IPS-20b (cell line): ENCODE data around the gene CAMK1D.
"Not testable (repeated sequence)": the region's sequence is repeated elsewhere in the genome, so short reads cannot be mapped to it uniquely, and the experiment has no call there.

Source experiments
- H3K27ac ChIP-seq: one replicate; pipeline ENCODE4 v1.5.1; 2013; ENCODE audit warnings: low read length
- H3K27me3 ChIP-seq: 2 replicates; pipeline ENCODE4 v1.6.1; 2013; ENCODE audit warnings: mild to moderate bottlenecking, low read length, inconsistent platforms; ENCODE audit not compliant: insufficient read depth
- H3K36me3 ChIP-seq: 2 replicates; pipeline ENCODE4 v1.6.1; 2013; ENCODE audit warnings: low read depth, mild to moderate bottlenecking, inconsistent platforms, low read length, moderate library complexity; ENCODE audit not compliant: insufficient read depth
- H3K4me1 ChIP-seq: 2 replicates; pipeline ENCODE4 v1.6.1; 2013; ENCODE audit warnings: mild to moderate bottlenecking, control low read depth, inconsistent platforms, low read length, moderate library complexity; ENCODE audit not compliant: insufficient read depth
- H3K4me3 ChIP-seq: 2 replicates; pipeline ENCODE4 v1.5.1; 2013; ENCODE audit warnings: mild to moderate bottlenecking, low read length, inconsistent platforms
- H3K9ac ChIP-seq: 2 replicates; pipeline ENCODE4 v1.6.1; 2013; ENCODE audit warnings: low read depth, mild to moderate bottlenecking, inconsistent platforms, low read length, moderate library complexity
- H3K9me3 ChIP-seq: 2 replicates; pipeline ENCODE4 v1.6.1; 2013; ENCODE audit warnings: mild to moderate bottlenecking, low read depth, low read length, inconsistent platforms; ENCODE audit not compliant: insufficient read depth

CAMK1D gene

GRCh38 chr10:12806228-12807095, 457.1 kb downstream of the CAMK1D start:
- Histone ChIP-seq H3K27ac (no peak overlapping the region), H3K9me3 (no peaks in the 10 kb centered on the region), H3K27me3 (no peaks in the 10 kb centered on the region), H3K4me3 (no peak overlapping the region), H3K9ac (no peak overlapping the region), H3K36me3 (no peaks in the 10 kb centered on the region), H3K4me1 (no peaks in the 10 kb centered on the region)

- Histone ChIP-seq H3K9me3 (no peaks in the 10 kb centered on the region), H3K27ac (no peak overlapping the region), H3K36me3 (no peaks in the 10 kb centered on the region), H3K27me3 (no peaks in the 10 kb centered on the region), H3K4me1 (no peaks in the 10 kb centered on the region), H3K9ac (no peak overlapping the region), H3K4me3 (no peak overlapping the region)
Measured at GRCh38 chr10:12807096-12807755, 457.9 kb downstream of the CAMK1D start.

- no peaks in the 10 kb centered on the region for H3K9me3 ChIP-seq
- no peak overlapping the region for H3K27ac ChIP-seq
- H3K4me1 ChIP-seq, result no peaks in the 10 kb centered on the region
- no peak overlapping the region for H3K9ac ChIP-seq
- no peaks in the 10 kb centered on the region for H3K36me3 ChIP-seq
- H3K4me3 ChIP-seq, result no peak overlapping the region
- H3K27me3 ChIP-seq, result no peaks in the 10 kb centered on the region
Measured at GRCh38 chr10:12808014-12808613, 458.8 kb downstream of the CAMK1D start.

- H3K27me3 ChIP-seq, H3K9ac ChIP-seq, H3K36me3 ChIP-seq, H3K4me1 ChIP-seq, H3K4me3 ChIP-seq, H3K27ac ChIP-seq, H3K9me3 ChIP-seq: not testable (repeated sequence)
Measured at GRCh38 chr10:12810046-12810445, 460.7 kb downstream of the CAMK1D start.

- H3K4me1 ChIP-seq, result no peaks in the 10 kb centered on the region
- no peaks in the 10 kb centered on the region for H3K36me3 ChIP-seq
- H3K27me3 ChIP-seq, result no peaks in the 10 kb centered on the region
- no peak overlapping the region for H3K9ac ChIP-seq
- H3K9me3 ChIP-seq, result no peaks in the 10 kb centered on the region
- H3K27ac ChIP-seq, result no peak overlapping the region
- no peak overlapping the region for H3K4me3 ChIP-seq
Measured at GRCh38 chr10:12811826-12812225, 462.5 kb downstream of the CAMK1D start.

GRCh38 chr10:12812571-12812970, 463.2 kb downstream of the CAMK1D start:
- Histone ChIP-seq H3K4me1 (no peaks in the 10 kb centered on the region), H3K27me3 (no peaks in the 10 kb centered on the region), H3K9me3 (no peaks in the 10 kb centered on the region), H3K9ac (no peak overlapping the region), H3K4me3 (no peak overlapping the region), H3K36me3 (no peaks in the 10 kb centered on the region), H3K27ac (no peak overlapping the region)

GRCh38 chr10:12814166-12814565, 464.8 kb downstream of the CAMK1D start:
- no peak overlapping the region for H3K27ac ChIP-seq
- H3K4me1 ChIP-seq, result peaks cover 2% of the 10 kb centered on the region; the same call in 1 of the 2 replicates
- no peaks in the 10 kb centered on the region for H3K36me3 ChIP-seq
- no peak overlapping the region for H3K4me3 ChIP-seq
- no peaks in the 10 kb centered on the region for H3K27me3 ChIP-seq
- no peak overlapping the region for H3K9ac ChIP-seq
- no peaks in the 10 kb centered on the region for H3K9me3 ChIP-seq

- H3K9me3 ChIP-seq, result no peaks in the 10 kb centered on the region
- no peak overlapping the region for H3K9ac ChIP-seq
- no peaks in the 10 kb centered on the region for H3K27me3 ChIP-seq
- H3K4me3 ChIP-seq, result no peak overlapping the region
- no peaks in the 10 kb centered on the region for H3K36me3 ChIP-seq
- peaks cover 5% of the 10 kb centered on the region; the same call in 1 of the 2 replicates for H3K4me1 ChIP-seq
- no peak overlapping the region for H3K27ac ChIP-seq
Measured at GRCh38 chr10:12819071-12819470, 469.7 kb downstream of the CAMK1D start.

- Histone ChIP-seq H3K9me3 (no peaks in the 10 kb centered on the region), H3K36me3 (no peaks in the 10 kb centered on the region), H3K27me3 (no peaks in the 10 kb centered on the region), H3K27ac (no peak overlapping the region), H3K4me3 (no peak overlapping the region), H3K9ac (no peak overlapping the region), H3K4me1 (peaks cover 5% of the 10 kb centered on the region; the same call in 1 of the 2 replicates)
Measured at GRCh38 chr10:12819656-12820055, 470.3 kb downstream of the CAMK1D start.

GRCh38 chr10:12822126-12822892, 473.0 kb downstream of the CAMK1D start:
- no peak overlapping the region for H3K4me3 ChIP-seq
- H3K9ac ChIP-seq, result no peak overlapping the region
- H3K9me3 ChIP-seq, result no peaks in the 10 kb centered on the region
- peaks cover 5% of the 10 kb centered on the region; the same call in 1 of the 2 replicates for H3K4me1 ChIP-seq
- H3K27ac ChIP-seq, result no peak overlapping the region
- no peaks in the 10 kb centered on the region for H3K27me3 ChIP-seq
- no peaks in the 10 kb centered on the region for H3K36me3 ChIP-seq

GRCh38 chr10:12822893-12823170, 473.5 kb downstream of the CAMK1D start:
- H3K36me3 ChIP-seq, result no peaks in the 10 kb centered on the region
- peaks cover 5% of the 10 kb centered on the region; the same call in 1 of the 2 replicates for H3K4me1 ChIP-seq
- no peaks in the 10 kb centered on the region for H3K9me3 ChIP-seq
- no peak overlapping the region for H3K9ac ChIP-seq
- H3K27me3 ChIP-seq, result no peaks in the 10 kb centered on the region
- no peak overlapping the region for H3K4me3 ChIP-seq
- H3K27ac ChIP-seq, result no peak overlapping the region
